Stimulated activated CD8-positive, alpha-beta memory T cell treated with anti-CD3 and anti-CD28 coated beads, Interleukin-4, amount 100 ng/mL, for 1 hour (primary cell): ENCODE data around the gene MCUB.
"Not testable (repeated sequence)": the region's sequence is repeated elsewhere in the genome, so short reads cannot be mapped to it uniquely, and the experiment has no call there.

Experiments
- DNase-seq, 2 donors: peaks; one replicate each; pipeline ENCODE4 v3.0.0-alpha.2; 2020; ENCODE audit warnings: low read depth in 2 of 2, low spot score in 1 of 2

The MCUB gene

DNA sequence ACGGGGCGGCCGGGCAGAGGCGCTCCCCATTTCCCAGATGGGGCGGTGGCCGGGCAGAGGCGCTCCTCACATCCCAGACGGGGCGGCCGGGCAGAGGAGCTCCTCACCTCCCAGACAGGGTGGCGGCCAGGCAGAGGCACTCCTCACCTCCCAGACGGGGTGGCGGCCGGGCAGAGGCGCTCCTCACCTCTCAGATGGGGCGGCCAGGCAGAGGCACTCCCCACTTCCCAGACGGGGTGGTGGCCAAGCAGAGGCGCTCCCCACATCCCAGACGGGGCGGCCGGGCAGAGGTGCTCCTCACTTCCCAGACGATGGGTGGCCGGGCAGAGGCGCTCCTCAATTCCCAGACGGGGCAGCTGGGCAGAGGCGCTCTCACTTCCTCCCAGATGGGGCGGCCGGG lies 118.4 kb downstream of the MCUB start:
- DNase-seq: not testable (repeated sequence)

DNA sequence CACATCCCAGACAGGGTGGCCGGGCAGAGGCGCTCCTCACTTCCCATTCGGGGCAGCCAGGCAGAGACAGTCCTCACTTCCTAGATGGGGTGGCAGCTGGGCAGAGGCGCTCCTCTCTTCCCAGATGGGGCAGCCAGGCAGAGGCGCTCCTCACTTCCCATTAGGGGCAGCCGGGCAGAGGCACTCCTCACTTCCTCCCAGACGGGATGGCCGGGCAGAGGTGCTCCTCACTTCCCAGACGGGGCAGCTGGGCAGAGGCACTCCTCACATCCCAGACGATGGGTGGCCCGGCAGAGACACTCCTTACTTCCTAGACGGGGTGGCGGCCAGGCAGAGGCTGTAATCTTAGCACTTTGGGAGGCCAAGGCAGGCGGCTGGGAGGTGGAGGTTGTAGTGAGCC lies 118.9 kb downstream of the MCUB start:
- not testable (repeated sequence) for DNase-seq

DNA sequence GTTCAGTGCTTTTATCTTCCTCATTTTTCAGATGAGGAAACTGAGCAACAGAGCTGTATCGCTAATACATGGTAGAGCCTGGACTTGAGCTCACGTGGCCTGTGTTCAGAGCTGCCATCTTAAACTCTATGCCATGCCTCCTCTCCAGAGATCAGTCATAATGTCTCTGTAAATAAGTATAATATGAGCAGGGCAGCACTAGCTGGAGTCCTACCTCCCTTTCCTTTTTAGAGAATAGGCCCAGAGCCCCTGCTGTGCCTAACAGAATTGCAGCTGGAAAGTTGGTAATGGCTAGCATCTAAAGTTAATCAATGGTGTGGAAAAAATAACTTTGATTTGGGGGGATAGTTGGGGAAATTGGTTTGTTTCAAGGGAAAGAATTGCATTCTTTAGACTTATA lies 122.8 kb downstream of the MCUB start:
- no peak for DNase-seq

DNA sequence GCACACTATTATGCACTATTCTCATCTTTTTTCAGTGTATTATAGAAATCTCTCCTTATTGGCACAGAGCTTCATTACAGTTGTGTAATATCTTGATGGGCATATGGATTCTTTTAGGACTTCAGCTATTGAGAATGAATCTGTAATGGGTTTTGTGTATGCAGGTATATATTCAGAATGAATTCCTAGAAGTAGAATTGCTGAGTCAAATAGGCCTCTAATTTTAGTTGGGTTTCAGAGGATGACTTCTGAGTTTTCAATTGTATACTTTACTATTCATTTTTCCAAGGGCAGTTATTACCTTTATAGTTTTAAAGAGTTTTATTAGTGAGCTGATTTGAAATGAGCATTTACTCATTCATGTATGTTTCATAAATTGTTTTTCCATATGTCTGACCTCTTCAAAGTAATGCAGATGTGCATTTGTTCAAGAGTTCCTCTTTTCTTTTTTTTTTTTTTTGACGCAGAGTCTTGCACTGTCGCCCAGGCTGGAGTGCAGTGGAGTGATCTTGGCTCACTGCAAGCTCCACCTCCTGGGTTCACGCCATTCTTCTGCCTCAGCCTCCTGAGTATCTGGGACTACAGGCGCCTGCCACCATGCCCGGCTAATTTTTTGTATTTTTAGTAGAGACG lies 123.7 kb downstream of the MCUB start:
- no peak for DNase-seq

DNA sequence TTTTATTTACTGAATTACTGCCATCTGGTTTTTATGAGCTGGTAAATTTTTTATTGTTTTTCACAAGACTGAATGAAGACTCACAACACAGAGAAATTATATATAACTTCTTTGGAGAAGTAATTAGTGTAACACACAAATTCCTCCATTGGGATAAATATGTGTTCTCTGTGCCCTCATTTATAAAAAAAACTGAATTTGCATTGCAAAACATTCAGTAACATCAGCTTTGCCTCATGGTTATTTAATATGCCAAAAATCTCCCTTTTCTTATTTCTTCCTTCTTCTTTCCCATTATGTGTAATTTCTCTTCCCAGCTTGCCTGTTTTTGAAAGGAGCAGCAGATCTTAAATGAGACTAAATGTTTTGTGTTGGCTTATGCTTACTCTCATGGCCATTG lies 124.7 kb downstream of the MCUB start:
- DNase-seq: no peak

DNA sequence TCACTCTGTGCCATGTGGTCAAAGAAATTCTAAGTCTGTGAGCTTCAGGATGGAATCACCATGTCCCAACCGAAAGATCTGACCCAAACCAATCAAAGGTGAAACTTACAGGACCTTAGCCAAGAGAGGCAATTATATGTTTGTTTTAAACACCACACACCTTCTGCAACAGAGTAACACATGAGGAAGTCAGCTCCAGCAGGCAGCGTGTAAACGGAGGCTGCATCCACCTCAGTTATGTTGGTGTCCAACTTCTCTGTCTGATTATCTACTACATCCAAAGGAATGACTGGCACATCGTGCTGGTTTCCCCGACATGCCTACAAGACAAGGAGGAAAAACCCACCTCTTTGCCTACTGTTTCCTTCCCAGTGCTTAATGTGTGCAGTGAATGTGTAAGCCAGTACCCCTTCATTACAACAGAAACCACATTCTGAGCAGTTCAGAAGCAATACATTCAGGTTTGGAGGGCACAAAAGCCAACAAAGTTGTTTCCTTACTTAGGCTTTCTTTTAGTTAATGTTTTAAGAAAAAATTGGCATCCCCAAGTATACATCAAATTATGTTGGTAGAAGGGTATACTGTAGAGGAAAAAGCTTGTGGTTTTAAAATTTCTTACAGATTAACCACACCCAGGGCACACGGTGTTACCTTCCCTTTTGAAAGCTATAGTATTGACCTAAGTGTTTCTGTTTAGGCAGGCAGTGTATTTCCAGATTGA lies 130.8 kb downstream of the MCUB start:
- DNase-seq: no peak

DNA sequence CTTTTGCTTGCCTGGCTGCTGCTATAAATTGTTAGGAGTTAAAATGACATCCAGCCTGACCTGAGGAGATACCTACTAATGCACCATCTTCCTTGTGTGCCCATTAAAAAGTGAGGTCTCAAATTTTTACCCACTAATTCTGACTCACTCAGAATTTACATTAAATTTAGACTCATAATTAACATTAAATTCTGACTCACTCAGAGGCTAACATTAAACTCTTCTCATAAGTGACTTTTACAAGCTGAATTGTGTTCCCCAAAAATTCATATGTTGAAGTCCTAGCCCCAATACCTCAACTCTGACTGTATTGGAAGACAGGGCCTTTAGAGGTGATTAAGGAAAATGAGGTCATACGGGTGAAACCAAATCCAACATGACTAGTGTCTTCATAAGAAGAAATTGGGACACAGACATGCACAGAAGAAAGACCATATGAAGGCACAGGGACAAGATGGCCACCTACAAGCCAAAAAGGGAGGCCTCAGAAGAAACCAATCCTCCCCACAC lies 131.4 kb downstream of the MCUB start:
- DNase-seq: no peak

DNA sequence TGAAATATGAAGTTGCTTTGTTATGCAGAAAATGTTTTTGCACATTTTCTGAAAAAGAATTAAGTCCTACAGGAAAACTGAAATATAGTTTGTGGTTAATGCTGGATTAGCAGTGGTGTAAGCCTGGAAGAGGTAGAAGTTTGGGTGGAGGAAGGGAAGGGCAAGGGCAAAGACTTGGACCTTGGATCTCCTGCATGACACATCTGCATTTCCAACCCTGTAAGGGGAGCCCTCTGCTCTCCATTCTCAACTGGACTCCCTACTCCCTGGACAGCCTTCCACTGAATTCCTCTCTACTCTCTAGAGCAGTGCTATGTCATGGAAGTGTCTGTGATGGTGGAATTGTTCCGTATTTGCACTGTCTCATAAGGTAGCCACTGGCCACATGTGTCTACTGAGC lies 138.6 kb downstream of the MCUB start:
- no peak for DNase-seq

DNA sequence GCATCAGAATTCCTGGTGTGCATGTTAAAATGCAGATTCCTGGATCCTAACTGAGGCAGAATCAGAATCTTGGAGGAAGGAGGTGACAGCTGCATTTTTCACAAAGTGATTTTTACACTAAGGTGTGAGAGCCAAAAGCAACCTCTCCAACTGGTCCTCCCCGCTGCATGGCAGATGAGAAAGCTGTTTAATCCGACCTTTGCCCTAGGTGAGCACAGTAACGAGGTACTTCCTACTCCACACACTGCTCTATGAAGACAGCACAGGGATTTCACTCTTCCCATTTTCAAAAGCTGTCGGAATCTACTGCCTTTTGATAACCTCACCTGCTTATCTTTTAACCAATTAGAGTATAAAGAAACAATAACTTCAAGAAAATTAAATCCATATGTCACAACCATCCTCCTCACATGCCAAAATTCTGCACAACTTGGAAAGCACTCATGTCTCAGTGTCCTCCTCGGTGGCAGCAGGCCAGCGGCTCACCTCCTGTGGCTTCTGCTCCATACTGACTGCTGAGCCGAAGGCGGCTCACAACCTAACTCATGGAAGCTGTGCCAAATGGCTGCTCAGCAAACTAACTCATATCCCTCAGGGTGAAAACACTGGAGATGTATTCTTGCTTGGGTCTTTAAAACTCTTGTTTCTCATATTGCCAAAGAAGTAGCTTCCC lies 139.6 kb downstream of the MCUB start:
- no peak for DNase-seq

DNA sequence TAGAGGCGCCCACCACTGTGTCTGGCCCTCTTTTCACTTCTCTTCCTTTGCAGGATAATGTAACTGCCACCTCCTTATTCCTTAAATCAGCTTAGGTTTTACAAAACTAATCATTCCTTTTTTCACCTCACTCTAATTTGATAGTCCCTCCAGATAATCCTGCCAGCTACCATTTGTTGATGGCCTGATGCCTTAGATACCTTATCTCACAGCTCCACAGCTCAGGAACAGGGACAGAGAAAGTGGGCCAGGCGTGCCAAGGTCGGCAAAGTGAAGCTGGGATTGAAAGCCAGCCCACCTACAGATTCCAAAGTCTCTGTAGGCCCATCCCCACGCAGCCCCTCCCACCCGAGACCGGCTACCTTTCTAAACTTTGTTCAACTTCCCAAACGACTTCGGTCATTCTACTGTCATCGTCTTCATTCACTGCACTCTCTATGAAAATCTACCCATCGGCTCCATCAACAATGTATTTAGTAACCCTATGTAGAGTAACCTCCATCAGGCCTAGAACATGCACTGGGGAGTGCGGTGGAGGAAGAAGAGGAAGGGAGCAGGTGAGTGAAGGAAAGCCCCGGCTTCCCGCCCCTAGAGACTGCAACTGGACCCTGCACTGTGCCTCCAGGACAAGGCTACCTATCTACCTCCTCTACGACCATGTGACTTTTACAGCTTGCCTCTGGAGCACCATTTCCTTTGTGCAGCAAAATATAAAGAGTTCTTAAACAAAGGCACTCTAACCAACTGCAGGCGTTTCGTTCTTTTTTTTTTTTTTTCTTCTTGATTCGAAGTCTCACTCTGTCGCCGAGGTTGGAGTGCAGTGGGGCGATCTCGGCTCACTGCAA lies 141.7 kb downstream of the MCUB start:
- no peak for DNase-seq

DNA sequence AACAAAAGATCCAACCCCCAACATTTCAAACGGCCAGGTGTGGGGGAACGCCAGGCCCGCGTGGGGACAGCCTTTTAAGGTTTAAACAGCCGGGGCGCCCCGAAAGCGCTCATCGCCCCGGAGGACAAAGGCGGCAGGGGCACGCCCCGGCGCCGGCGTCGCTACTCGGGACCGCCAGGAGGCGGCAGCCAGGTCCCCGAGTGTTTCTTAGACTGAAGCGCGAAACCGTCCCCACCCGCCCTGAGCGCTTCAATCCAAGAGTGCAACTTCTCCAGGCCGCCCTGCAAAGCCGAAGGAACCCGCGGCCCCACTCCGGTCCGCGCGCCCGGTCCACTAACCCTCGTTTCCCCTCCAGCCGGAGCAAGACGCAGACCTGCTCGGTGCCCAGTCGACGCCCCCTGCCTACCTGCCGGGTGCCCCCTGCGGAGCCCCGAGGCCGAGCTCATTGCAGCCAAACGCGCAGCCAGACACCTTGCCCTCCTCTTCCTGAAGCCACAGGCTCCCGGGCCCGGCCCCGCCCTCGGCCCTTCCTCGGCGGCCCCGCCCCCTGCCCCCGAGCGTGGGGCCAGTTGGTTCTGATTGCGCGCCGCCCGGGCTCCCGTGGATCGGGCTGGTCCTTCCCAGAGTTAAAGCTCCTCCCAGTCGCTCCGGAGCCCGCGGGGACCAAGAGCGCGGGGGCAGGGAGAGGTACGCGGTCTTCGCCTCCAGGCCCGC lies 143.1 kb downstream of the MCUB start, which contains the start of gene CASP6:
Gene CASP6 (minus strand): TSS at position 496 of the 714 bp plus-strand sequence. CDS start 50 bp downstream, at position 446.
- peak; percentile 30 to 47 for DNase-seq

DNA sequence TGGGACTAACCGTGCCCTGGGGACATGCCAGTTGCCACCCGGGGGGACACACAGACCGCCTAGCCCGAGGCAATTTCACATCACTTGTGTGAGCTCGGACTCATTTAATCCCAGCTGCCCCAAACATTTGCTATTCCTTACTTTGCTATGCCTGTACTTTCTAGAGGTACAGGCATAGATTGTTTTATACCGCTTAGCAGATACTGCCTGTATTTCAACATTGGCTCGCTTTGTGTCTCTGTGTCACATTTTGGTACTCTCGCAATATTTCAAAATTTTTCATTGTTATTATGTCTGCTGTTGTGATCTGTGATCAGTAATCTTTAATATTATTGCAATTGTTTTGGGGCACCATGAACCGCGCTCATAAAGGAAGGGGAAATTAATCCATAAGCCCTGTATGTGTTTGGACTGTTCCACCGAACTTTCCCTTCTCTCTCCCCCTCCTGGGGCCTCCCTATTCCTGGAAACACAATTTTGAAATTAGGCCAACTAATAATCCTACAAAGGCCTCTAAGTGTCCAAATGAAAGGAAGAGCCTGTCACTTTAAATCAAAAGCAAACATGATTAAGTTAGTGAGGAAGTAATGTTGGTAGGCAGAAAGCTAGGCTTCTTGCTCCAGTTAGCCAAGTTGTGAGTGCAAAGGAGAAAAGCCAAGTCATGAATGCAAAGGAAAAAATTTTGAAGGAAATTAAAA lies 143.8 kb downstream of the MCUB start:
- no peak for DNase-seq

DNA sequence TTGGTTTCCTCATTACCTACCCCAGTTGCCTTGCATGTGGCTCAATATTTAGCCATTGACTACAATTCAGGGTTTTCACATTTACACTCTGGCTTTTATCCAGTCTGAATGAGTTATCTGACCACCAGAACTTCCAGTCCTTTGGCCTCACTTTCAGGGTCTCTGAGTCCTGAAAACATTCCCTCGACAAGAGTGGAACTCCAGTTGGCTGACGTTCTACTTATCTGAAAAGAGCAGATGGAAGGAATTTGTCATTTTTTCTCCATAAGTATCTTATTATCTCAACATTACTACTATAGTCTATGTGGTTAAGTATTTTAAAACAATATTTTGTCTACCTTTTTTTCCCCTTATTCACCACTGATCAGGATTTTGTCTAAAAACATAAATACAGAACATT lies 148.4 kb downstream of the MCUB start:
- DNase-seq: no peak

DNA sequence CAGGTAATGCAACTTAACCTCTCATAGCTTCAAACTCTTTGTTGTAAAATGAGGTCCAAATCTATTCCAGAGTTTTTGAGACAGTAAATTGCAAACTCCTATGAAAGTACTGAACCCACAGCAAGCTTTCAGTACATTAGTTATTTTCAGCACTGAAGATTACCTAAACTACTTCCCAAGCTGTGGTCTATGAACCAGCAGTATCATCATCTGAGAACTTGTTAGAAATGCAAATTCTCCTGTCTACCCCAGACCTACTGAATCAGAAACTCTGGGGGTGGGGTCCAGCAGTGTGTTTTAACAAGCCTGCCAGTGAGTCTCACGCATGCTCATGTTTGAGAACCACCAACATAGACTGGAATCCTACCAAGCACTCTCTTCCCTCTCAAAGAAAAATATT lies 148.9 kb downstream of the MCUB start:
- DNase-seq: no peak

DNA sequence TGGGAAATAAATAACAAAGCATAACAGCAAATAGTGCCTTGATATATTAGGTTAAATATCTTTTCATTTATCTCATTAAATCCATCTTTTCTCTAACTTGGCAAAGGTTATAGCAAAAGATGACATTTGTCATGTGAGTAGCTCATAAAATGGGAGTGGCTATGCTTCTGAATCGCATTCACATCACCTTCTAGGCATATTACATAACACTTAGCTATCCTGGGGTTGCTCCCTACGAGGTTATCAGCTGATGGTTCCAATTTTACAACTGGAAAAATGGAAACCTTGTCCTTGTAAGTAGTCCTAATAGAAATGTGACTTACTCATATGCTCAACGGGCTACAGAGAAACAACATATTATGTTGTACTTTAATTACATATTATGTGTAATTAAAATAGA lies 153.5 kb downstream of the MCUB start:
- DNase-seq: no peak

DNA sequence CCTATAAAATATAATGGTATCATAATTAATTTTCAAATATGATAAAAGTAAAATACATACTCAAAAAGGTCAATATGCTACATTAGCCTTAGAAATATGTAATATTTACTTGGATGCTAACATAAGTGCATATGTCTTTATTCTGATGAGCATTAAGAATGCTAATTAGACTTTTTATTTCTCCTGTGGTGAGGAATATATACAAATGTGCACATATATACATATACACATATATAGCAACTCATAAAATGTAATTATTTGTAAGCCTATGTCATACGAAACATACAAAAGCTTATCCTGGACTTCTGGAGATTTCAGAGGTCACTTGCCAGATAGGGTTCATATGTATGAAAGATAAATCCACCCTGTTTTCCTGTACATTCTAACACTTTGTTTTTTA lies 158.7 kb downstream of the MCUB start:
- no peak for DNase-seq

DNA sequence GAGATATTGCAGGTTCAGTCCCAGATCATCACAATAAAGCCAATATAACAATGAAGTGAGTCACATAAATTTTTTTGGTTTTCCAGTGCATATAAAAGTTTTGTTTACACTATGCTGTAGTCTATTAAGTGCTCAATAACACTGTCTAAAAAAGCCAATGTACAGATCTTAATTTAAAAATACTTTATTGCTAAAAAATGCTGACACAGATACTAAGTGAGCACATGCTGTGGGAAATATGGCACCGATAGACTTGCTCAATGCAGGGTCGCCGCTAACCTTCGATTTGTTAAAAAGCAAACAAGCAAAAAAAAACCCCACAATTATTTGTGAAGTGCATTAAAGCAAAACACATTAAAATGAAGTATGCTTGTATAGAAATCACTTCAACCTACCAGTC lies 159.6 kb downstream of the MCUB start:
- no peak for DNase-seq

DNA sequence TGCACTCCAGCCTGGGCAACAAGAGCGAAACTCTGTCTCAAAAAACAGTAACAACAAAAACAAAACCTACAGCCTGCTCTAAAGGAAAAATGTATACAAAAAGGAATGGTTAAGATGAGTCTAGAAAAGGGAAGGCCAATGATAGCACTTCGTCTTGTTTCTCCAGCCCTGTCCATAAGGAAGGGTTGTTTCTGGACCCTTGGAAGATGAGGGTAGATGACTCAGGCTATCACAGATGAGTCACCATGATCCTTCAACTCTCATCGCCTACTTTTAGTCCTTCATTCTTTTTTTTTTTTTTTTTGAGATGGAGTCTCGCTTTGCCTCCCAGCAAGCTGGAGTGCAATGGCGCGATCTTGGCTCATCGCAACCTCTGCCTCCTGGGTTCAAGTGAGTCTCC lies 161.0 kb downstream of the MCUB start:
- no peak for DNase-seq

DNA sequence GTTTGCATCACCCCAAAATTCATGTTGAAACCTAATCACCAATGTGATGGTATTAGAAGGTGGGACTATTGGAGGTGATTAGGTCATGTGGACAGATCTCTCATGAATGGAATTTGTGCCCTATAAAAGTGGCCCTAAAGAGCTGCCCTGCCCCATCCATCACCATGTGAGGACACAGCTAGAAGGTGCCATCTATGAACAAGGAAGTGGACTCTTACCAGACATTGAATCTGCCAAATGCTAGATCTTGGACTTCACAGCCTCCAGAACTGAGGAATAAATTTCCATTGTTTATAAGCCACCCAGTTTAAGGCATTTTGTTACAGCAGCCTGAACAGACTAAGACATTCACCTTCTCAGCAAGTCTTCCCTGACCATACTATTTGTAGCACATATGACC lies 162.3 kb downstream of the MCUB start:
- DNase-seq: no peak

DNA sequence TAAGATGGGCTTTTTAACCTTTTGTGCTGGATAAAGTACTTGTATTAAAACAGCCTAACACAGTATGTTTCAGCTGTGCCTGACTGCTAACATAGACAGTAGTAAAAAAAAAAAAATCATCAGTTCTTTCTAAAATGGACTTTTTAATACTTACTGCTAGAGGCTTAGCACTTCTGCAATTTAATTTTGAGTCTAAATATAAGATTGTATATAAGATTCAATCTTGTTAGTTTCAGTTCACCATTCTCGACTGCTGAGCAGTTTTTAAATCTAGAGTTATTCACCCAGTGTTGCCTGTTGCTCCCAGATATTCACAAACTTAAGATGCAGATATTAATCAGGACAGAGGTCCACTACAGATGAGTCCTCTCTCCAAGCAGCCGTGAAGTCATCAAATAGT lies 163.1 kb downstream of the MCUB start:
- no peak for DNase-seq
